SU-DHL-6 (cell line): ENCODE data around the gene CFAP58.

Experiments
- CTCF ChIP-seq: fragments of 200-600 bp; sonication (generic); IDR thresholded peaks from one replicate; pipeline ENCODE4 v1.5.1; 2017; ENCODE audit warnings: antibody characterized with exemption, mild to moderate bottlenecking, low read length, moderate library complexity; ENCODE audit not compliant: insufficient read depth, poor library complexity, severe bottlenecking
- EZH2phosphoT487 ChIP-seq: fragments of 200-600 bp; sonication (generic), shearing (Covaris generic); conservative IDR thresholded peaks from 2 replicates; pipeline ENCODE4 v1.6.1; 2018; ENCODE audit warnings: mild to moderate bottlenecking, antibody characterized with exemption, low read length, moderate library complexity, mixed read lengths

- TF ChIP-seq CTCF (no peak), EZH2phosphoT487 (no peak)
Measured at GRCh38 chr10:104329735-104330134, 23.9 kb upstream of the CFAP58 start.
